AG09309 (cell line): ENCODE results near the gene ELMO1.

Experiments used
- DNase-seq: peaks from one replicate; pipeline ENCODE4 v3.0.0-alpha.2; 2010; ENCODE audit warnings: low read depth
- H3K4me3 ChIP-seq: 2 replicates; pipeline ENCODE4 v1.5.1; 2011; ENCODE audit warnings: mild to moderate bottlenecking, low read depth, low read length, moderate library complexity; ENCODE audit not compliant: control insufficient read depth
- TF ChIP-seq, protein P1 (sequence below): IDR thresholded peaks from 2 replicates; pipeline ENCODE4 v1.5.1; 2011; ENCODE audit warnings: mild to moderate bottlenecking, low read depth, low read length, inconsistent platforms; ENCODE audit not compliant: insufficient read depth, control insufficient read depth; ENCODE audit errors: missing control alignments

ELMO1 gene

DNA sequence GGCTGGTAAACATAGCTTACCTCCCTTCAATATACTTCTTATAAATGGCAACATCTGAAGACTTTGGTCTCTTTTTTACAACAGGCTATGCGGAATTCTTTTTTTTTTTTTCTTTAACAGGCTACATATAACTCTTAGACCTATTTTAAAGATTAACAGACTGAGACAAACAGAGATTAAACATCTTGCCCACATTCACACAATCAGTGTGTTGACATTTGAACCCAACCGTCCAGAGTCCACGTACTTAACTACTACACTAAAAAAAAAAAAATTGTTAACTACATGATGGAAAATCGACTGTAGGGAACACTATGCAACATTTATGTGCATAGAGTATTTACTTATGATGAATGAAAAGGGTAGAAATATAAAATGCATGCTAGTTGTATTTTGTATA is 298.5 kb downstream of the ELMO1 start:
- H3K4me3 ChIP-seq, result no peak overlapping the region
- TF ChIP-seq, protein P1, sequence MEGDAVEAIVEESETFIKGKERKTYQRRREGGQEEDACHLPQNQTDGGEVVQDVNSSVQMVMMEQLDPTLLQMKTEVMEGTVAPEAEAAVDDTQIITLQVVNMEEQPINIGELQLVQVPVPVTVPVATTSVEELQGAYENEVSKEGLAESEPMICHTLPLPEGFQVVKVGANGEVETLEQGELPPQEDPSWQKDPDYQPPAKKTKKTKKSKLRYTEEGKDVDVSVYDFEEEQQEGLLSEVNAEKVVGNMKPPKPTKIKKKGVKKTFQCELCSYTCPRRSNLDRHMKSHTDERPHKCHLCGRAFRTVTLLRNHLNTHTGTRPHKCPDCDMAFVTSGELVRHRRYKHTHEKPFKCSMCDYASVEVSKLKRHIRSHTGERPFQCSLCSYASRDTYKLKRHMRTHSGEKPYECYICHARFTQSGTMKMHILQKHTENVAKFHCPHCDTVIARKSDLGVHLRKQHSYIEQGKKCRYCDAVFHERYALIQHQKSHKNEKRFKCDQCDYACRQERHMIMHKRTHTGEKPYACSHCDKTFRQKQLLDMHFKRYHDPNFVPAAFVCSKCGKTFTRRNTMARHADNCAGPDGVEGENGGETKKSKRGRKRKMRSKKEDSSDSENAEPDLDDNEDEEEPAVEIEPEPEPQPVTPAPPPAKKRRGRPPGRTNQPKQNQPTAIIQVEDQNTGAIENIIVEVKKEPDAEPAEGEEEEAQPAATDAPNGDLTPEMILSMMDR, result no peak
- no peak for DNase-seq

DNA sequence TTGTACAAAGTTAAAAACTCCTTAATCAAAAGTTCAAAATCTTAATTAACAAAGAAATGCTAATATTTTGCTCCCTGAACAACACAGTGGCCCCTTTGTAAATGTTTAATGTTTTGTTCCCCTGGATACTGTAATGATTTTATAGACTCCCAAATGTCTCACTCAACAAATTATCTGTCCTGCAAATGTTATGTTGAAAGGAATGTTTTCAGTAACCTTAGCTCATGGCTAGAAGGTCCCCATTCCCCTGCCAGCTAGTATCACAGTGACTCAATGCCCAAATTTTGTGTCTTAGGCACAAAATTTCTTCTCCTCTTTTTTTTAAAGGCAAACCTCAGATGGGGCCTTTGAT is 298.9 kb downstream of the ELMO1 start:
- DNase-seq, result no peak
- no peak overlapping the region for H3K4me3 ChIP-seq
- TF ChIP-seq, protein P1, result no peak

DNA sequence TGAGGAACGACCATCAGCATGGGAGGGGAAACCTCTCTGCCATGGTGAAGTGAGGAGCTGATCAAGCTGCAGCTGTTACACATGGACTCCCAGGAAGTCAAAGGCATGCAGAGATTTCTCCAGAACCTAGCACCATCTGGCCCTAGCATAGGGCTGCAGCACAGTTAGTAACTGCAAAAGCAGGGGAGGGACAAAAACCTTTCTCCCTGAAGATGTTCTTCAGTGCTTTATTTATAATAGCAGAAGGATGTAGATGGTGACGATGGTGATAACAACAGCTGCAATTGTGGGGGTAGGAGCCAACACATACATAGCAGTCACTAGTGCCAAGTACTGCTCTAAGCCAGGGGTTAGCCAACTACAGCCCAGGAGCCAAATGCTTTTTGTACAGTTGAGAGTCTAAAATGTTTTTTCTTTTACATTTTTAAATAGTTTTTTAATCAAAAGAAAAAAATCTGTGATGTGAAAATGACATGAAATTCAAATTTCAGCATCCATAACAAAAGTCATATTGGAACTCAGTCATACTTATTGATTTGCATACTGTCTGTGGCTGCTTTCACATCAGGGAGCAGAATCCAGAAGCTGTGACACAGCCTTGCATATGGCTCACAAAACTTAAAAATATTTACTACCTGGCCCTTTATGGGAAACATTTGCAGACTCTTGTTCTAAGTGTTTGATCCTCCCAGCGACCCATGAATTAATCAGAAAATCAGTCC is 299.5 kb downstream of the ELMO1 start:
- DNase-seq, result no peak
- no peak overlapping the region for H3K4me3 ChIP-seq
- TF ChIP-seq, protein P1, result no peak

DNA sequence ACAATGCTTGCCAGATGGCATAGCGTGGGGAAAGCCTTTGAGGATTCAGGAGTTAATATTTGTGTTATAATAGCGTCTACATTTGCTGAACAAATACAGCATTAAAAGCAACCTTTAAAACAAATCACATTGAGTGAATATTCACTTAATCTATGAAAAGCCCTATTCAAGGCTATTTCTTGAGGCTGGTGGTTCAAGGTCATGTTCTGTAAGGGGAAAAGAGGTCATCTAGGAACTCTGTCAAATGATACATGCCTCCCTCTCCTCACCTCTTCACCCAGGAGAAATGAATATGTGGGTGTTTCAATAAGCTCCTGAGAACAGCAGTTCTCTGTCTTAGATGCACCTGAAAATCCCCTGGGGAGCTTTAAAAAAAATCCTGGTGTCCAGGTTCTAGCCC is 303.0 kb downstream of the ELMO1 start:
- TF ChIP-seq, protein P1, result no peak
- no peak overlapping the region for H3K4me3 ChIP-seq
- DNase-seq, result no peak

DNA sequence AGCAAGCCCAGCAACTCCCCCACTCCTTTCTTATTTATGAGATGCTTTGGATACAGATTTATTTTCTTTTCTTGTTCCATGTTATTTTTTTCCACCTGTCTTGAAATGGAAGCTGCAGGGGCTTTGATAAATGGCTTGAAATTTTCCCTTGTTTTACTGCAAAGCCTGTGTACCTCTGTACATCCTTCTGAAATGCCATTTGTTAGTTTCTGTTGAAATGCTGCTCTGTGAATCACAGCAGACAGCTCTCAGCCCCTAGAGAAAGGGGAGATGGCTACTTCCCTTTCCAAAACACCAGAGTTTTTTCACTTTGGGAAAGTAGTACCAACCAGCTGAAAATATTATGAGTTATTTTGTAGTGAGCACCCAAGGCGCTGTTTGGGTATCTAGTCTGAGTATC is 304.2 kb downstream of the ELMO1 start:
- H3K4me3 ChIP-seq, result no peak overlapping the region
- DNase-seq, result no peak
- TF ChIP-seq, protein P1, result no peak

DNA sequence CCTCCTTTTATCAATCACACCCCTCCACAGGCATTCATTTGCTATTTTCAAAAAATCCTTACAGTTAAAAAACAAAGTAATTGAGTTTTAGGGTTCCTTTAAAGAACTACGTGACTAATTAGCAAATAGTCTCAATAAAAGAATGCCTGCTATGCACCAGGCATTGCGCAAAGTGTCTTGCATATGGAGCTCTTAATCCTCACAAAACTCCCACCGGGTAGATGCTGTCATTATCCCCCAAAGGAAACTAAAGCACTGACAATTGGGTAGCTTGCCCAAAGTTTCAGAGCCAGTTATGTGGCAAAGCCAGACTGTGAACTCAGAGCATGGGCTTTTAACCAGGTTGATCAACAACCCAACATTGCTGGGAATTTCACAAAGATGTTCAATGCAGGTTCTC is 305.7 kb downstream of the ELMO1 start:
- TF ChIP-seq, protein P1, result no peak
- H3K4me3 ChIP-seq, result no peak overlapping the region
- no peak for DNase-seq
